ENCODE data around the gene BRF1.
"Not testable (repeated sequence)": the region's sequence is repeated elsewhere in the genome, so short reads cannot be mapped to it uniquely, and the experiment has no call there.

BRF1 gene

GRCh38 chr14:105329411-105330150, 28.8 kb upstream of the BRF1 start:
- Histone ChIP-seq H3K36me3 (ENCODE audit: control insufficient read depth, insufficient read depth, low read length) (no peaks in the 10 kb centered on the region), H3K9me3 (ENCODE audit: control insufficient read depth, low read length) (no peaks in the 10 kb centered on the region), H3K9ac (ENCODE audit: low read length) (no peak overlapping the region), H3K27me3 (ENCODE audit: control insufficient read depth, insufficient read depth, low read length) (no peaks in the 10 kb centered on the region), H3K4me1 (ENCODE audit: control insufficient read depth, insufficient read depth, low read length) (peaks cover 13% of the 10 kb centered on the region), H3K4me3 (ENCODE audit: low read length) (no peak overlapping the region)

DNA sequence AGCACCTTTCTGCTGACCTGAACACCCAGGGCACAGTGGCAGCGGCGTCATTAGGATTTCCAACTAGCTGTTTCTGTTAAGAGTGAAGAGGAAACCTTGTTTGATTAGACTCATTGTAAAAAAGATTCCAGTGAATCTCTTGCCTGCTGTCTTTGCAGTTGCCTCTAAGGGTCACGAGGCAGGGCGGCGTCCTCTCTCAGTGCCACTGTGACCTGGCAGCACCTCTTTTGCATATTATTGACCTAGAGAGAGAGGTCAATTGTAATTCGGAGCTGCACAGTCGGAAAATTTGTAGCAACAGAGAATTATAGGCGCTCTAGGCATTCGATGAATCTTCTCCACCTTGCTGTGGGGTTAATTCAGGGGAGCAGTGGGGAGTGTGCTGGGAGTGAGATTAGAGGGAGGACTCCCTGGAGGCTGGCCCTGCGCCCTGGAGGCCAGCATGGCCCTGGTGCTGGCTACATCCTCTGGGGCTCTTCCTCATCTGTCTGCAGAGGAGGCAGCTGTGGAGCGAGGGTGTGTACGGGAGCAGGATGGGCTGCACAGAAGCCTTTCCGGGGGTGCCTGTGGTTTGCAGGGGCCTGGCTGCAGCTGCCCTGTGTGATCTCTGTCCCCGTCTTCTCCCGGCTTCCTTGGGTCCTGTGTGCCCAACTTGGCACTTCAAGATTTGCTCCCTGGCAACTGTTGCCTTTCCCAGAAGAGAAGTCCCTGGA, 28.0 kb upstream of the BRF1 start:
- Histone ChIP-seq H3K27me3 (ENCODE audit: control insufficient read depth, insufficient read depth, low read length) (no peaks in the 10 kb centered on the region), H3K9me3 (ENCODE audit: control insufficient read depth, low read length) (no peaks in the 10 kb centered on the region), H3K4me3 (ENCODE audit: low read length) (no peak overlapping the region), H3K4me1 (ENCODE audit: control insufficient read depth, insufficient read depth, low read length) (peaks cover 13% of the 10 kb centered on the region), H3K9ac (ENCODE audit: low read length) (no peak overlapping the region), H3K36me3 (ENCODE audit: control insufficient read depth, insufficient read depth, low read length) (no peaks in the 10 kb centered on the region)

- H3K4me3 ChIP-seq (ENCODE audit: low read length) = no peak overlapping the region
- H3K4me1 ChIP-seq (ENCODE audit: control insufficient read depth, insufficient read depth, low read length) = peaks cover 8% of the 10 kb centered on the region
Observed at GRCh38 chr14:105328070-105328677, 27.4 kb upstream of the BRF1 start.

GRCh38 chr14:105327695-105328045, 26.9 kb upstream of the BRF1 start:
- not testable (repeated sequence) for H3K9ac ChIP-seq (ENCODE audit: low read length); H3K9me3 ChIP-seq (ENCODE audit: control insufficient read depth, low read length); H3K27me3 ChIP-seq (ENCODE audit: control insufficient read depth, insufficient read depth, low read length); H3K4me3 ChIP-seq (ENCODE audit: low read length); H3K36me3 ChIP-seq (ENCODE audit: control insufficient read depth, insufficient read depth, low read length); H3K4me1 ChIP-seq (ENCODE audit: control insufficient read depth, insufficient read depth, low read length)

More at GRCh38 chr14:105328070-105328677, 27.4 kb upstream of the BRF1 start:
- Histone ChIP-seq H3K27me3 (ENCODE audit: control insufficient read depth, insufficient read depth, low read length) (no peaks in the 10 kb centered on the region), H3K9me3 (ENCODE audit: control insufficient read depth, low read length) (no peaks in the 10 kb centered on the region), H3K36me3 (ENCODE audit: control insufficient read depth, insufficient read depth, low read length) (no peaks in the 10 kb centered on the region), H3K9ac (ENCODE audit: low read length) (no peak overlapping the region)

GRCh38 chr14:105326891-105327694, 26.3 kb upstream of the BRF1 start:
- Histone ChIP-seq H3K27me3 (ENCODE audit: control insufficient read depth, insufficient read depth, low read length) (no peaks in the 10 kb centered on the region), H3K4me3 (ENCODE audit: low read length) (no peak overlapping the region), H3K4me1 (ENCODE audit: control insufficient read depth, insufficient read depth, low read length) (peaks cover 8% of the 10 kb centered on the region), H3K9ac (ENCODE audit: low read length) (no peak overlapping the region), H3K9me3 (ENCODE audit: control insufficient read depth, low read length) (no peaks in the 10 kb centered on the region), H3K36me3 (ENCODE audit: control insufficient read depth, insufficient read depth, low read length) (no peaks in the 10 kb centered on the region)

DNA sequence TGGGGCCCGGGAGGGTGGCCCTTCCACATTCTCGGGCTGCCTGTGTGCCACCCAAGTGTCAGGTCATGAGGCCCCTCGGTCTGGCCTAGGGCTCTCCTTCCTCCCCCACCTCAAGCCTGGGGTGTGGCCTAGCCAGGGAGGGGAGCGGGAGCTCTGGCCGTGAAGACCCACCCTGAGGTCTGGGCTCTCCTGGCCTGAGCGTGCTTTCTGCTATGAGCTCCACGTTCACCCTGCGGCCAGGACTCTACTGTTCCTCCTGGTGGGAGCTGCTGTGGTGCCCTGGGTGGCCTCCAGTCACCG, 25.7 kb upstream of the BRF1 start:
- H3K4me1 ChIP-seq (ENCODE audit: control insufficient read depth, insufficient read depth, low read length) = peaks cover 8% of the 10 kb centered on the region
- no peaks in the 10 kb centered on the region for H3K36me3 ChIP-seq (ENCODE audit: control insufficient read depth, insufficient read depth, low read length)
- no peak overlapping the region for H3K9ac ChIP-seq (ENCODE audit: low read length)
- H3K4me3 ChIP-seq (ENCODE audit: low read length) = no peak overlapping the region
- H3K9me3 ChIP-seq (ENCODE audit: control insufficient read depth, low read length) = no peaks in the 10 kb centered on the region
- no peaks in the 10 kb centered on the region for H3K27me3 ChIP-seq (ENCODE audit: control insufficient read depth, insufficient read depth, low read length)

- Histone ChIP-seq H3K4me3 (ENCODE audit: low read length) (no peak overlapping the region), H3K9ac (ENCODE audit: low read length) (no peak overlapping the region), H3K4me1 (ENCODE audit: control insufficient read depth, insufficient read depth, low read length) (peaks cover 8% of the 10 kb centered on the region), H3K27me3 (ENCODE audit: control insufficient read depth, insufficient read depth, low read length) (no peaks in the 10 kb centered on the region), H3K9me3 (ENCODE audit: control insufficient read depth, low read length) (no peaks in the 10 kb centered on the region), H3K36me3 (ENCODE audit: control insufficient read depth, insufficient read depth, low read length) (no peaks in the 10 kb centered on the region)
Observed at GRCh38 chr14:105325716-105326567, 25.1 kb upstream of the BRF1 start.

DNA sequence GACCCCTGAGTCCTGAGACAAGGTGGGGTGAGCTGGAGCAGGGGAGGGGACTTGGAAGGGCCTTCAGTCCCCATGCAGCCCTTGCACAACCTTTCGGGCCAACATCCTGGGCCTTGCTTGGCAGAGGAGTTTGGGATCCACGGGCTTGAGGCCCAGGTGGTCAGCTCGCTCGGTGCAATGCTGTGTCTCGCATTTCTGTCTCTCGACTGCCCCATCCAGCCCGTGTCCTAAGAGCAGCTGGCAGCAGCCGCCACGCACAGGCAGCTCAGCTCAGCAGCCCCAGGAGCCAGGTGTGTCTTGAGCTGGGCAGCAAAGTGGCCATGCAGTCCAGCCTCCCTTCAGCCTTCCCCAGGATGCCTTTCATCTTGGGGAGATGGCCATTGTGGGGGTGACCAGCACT, 24.5 kb upstream of the BRF1 start:
- Histone ChIP-seq H3K4me3 (ENCODE audit: low read length) (no peak overlapping the region), H3K4me1 (ENCODE audit: control insufficient read depth, insufficient read depth, low read length) (peaks cover 4% of the 10 kb centered on the region), H3K27me3 (ENCODE audit: control insufficient read depth, insufficient read depth, low read length) (no peaks in the 10 kb centered on the region), H3K36me3 (ENCODE audit: control insufficient read depth, insufficient read depth, low read length) (no peaks in the 10 kb centered on the region), H3K9ac (ENCODE audit: low read length) (no peak overlapping the region), H3K9me3 (ENCODE audit: control insufficient read depth, low read length) (no peaks in the 10 kb centered on the region)

DNA sequence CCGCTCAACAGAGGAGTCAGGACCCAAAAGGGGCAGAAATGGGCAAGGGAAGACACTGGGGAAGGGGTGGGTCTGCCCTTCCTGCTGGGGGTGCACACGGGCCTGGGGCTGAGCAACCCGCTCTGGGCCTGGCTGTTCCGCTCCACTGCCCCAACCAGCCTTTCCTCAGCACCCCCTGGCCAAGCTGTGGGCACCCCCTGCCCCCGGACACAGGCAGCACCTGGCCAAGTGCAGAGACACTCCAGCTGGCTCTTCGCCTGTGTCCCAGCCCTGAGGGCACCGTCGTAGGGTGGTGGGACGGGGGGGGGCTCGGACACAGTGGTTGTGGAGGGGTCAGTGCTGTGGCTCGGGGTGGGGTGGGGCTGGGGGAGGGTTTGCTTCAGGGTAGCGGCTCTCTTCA, 24.1 kb upstream of the BRF1 start:
- Histone ChIP-seq H3K4me3 (ENCODE audit: low read length) (no peak overlapping the region), H3K36me3 (ENCODE audit: control insufficient read depth, insufficient read depth, low read length) (no peaks in the 10 kb centered on the region), H3K27me3 (ENCODE audit: control insufficient read depth, insufficient read depth, low read length) (no peaks in the 10 kb centered on the region), H3K9ac (ENCODE audit: low read length) (no peak overlapping the region), H3K9me3 (ENCODE audit: control insufficient read depth, low read length) (no peaks in the 10 kb centered on the region), H3K4me1 (ENCODE audit: control insufficient read depth, insufficient read depth, low read length) (peaks cover under 1% of the 10 kb centered on the region)

- H3K36me3 ChIP-seq (ENCODE audit: control insufficient read depth, insufficient read depth, low read length) = no peaks in the 10 kb centered on the region
- H3K27me3 ChIP-seq (ENCODE audit: control insufficient read depth, insufficient read depth, low read length) = no peaks in the 10 kb centered on the region
- no peak overlapping the region for H3K9ac ChIP-seq (ENCODE audit: low read length)
- H3K9me3 ChIP-seq (ENCODE audit: control insufficient read depth, low read length) = no peaks in the 10 kb centered on the region
- H3K4me1 ChIP-seq (ENCODE audit: control insufficient read depth, insufficient read depth, low read length) = no peaks in the 10 kb centered on the region
- H3K4me3 ChIP-seq (ENCODE audit: low read length) = no peak overlapping the region
Observed at GRCh38 chr14:105324080-105324778, 23.4 kb upstream of the BRF1 start.

DNA sequence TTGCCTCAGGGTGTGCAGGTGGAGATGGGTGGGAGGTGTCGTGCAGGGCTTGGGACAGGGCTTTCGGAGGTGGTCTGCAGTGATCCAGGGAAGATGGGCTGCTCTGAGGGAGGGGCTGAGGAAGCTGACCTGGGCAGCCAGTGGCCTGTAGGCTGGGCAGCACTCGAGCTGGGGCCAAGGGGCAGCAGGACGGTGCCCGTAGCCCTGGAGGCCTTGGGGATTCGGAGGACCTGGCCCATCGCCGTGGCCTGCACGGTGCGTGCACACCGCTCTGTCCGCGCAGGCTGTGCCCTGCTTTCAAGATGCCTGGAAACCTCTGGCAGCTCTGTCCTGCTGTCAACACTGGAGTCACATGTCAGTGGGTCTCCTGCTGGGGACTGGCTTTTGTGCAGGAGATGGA, 22.9 kb upstream of the BRF1 start:
- no peak overlapping the region for H3K4me3 ChIP-seq (ENCODE audit: low read length)

More for the DNA sequence above, 22.9 kb upstream of the BRF1 start:
- Histone ChIP-seq H3K27me3 (ENCODE audit: control insufficient read depth, insufficient read depth, low read length) (no peaks in the 10 kb centered on the region), H3K9me3 (ENCODE audit: control insufficient read depth, low read length) (no peaks in the 10 kb centered on the region), H3K4me1 (ENCODE audit: control insufficient read depth, insufficient read depth, low read length) (no peaks in the 10 kb centered on the region), H3K9ac (ENCODE audit: low read length) (no peak overlapping the region), H3K36me3 (ENCODE audit: control insufficient read depth, insufficient read depth, low read length) (no peaks in the 10 kb centered on the region)

All from mucosa of stomach (tissue), 1 donor.